Measurements from ENCODE around the gene MAP9. TPM values are rescaled to one million over a fixed set of nuclear protein-coding genes. Genes with fewer than 3 reads are reported as not detected.

MAP9 gene
- 1.6 and 2.7 TPM in 2 replicates for total RNA-seq

GRCh38 chr4:155376387-155377268, at the start of gene MAP9:
MAP9 (minus strand) TSS chr4:155376965; CDS start chr4:155375850, 1,115 bp downstream.

Other genes starting within 250 kb of the MAP9 start
- gene NPY2R, start 168.3 kb downstream of the MAP9 start, total RNA-seq = not detected in 2 replicates